ENCODE results near the gene GSTA4. TPM values are rescaled to one million over a fixed set of nuclear protein-coding genes. Genes with fewer than 3 reads are reported as not detected.

GSTA4 gene
- total RNA-seq, 1 experiment from 2014 or later = 3.9 TPM

DNA sequence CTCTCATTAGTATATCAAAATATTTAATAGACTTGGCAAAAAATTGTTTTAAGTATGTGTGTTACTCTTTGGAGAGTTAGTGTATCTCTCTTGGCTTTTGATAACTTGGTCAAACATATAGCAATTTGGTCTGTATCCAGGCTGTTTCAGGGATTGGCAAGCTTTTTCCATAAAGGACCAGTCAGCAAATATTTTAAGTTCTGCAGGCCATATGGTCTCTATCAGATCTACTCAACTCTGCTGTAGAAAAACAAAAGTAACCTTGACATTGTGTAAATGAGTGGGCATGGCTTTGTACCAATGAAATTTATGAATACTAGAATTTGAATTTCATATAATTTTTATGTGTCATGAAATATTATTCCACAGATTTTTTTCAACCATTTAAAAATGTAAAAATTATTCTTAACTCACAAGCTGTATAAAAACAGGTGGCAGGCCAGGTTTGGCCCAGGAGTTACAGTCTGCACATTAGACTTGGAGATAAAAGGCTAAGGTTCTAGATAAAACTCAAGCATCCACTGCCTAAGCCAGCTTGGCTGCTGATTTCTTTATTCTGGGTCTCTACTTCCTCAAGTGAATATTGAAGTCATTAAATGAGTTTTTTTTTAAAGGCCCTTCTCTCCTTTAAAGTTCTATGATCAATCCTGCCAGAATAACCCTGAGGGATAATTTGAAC lies 13.7 kb downstream of the GSTA4 start:
- ATAC-seq (no peak), DNase-seq (ENCODE audit: low read depth, low spot score) (no peak)
- CTCF ChIA-PET = no interaction called here
- H3K4me1 ChIP-seq (ENCODE audit: control insufficient read depth, insufficient read depth, low read length) = no peaks in the 10 kb centered on the region
- no peak overlapping the region for H3K4me3 ChIP-seq (ENCODE audit: low read depth in 2 of 2, low read length in 2 of 2)
- in situ Hi-C loops (cut with HindIII; ENCODE audit: low pct_unique_long_range_greater_than_20kb, low sequenced_read_pairs) = no loop called here
- TF ChIP-seq, protein P1, sequence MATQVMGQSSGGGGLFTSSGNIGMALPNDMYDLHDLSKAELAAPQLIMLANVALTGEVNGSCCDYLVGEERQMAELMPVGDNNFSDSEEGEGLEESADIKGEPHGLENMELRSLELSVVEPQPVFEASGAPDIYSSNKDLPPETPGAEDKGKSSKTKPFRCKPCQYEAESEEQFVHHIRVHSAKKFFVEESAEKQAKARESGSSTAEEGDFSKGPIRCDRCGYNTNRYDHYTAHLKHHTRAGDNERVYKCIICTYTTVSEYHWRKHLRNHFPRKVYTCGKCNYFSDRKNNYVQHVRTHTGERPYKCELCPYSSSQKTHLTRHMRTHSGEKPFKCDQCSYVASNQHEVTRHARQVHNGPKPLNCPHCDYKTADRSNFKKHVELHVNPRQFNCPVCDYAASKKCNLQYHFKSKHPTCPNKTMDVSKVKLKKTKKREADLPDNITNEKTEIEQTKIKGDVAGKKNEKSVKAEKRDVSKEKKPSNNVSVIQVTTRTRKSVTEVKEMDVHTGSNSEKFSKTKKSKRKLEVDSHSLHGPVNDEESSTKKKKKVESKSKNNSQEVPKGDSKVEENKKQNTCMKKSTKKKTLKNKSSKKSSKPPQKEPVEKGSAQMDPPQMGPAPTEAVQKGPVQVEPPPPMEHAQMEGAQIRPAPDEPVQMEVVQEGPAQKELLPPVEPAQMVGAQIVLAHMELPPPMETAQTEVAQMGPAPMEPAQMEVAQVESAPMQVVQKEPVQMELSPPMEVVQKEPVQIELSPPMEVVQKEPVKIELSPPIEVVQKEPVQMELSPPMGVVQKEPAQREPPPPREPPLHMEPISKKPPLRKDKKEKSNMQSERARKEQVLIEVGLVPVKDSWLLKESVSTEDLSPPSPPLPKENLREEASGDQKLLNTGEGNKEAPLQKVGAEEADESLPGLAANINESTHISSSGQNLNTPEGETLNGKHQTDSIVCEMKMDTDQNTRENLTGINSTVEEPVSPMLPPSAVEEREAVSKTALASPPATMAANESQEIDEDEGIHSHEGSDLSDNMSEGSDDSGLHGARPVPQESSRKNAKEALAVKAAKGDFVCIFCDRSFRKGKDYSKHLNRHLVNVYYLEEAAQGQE (IDR thresholded peaks at IDR 0.05; ENCODE audit: insufficient read depth in 1 of 2, low read depth in 2 of 2, low read length in 1 of 2) = no peak
- TF ChIP-seq SIN3A (IDR thresholded peaks at IDR 0.05; ENCODE audit: borderline replicate concordance, insufficient read depth, low read depth, low read length) (no peak), POLR2AphosphoS5 (IDR thresholded peaks at IDR 0.05; ENCODE audit: low read depth, low read length) (no peak), TCF7L2 (IDR thresholded peaks at IDR 0.05; ENCODE audit: low read depth, low read length) (no peak)
- TF ChIP-seq, protein P2, sequence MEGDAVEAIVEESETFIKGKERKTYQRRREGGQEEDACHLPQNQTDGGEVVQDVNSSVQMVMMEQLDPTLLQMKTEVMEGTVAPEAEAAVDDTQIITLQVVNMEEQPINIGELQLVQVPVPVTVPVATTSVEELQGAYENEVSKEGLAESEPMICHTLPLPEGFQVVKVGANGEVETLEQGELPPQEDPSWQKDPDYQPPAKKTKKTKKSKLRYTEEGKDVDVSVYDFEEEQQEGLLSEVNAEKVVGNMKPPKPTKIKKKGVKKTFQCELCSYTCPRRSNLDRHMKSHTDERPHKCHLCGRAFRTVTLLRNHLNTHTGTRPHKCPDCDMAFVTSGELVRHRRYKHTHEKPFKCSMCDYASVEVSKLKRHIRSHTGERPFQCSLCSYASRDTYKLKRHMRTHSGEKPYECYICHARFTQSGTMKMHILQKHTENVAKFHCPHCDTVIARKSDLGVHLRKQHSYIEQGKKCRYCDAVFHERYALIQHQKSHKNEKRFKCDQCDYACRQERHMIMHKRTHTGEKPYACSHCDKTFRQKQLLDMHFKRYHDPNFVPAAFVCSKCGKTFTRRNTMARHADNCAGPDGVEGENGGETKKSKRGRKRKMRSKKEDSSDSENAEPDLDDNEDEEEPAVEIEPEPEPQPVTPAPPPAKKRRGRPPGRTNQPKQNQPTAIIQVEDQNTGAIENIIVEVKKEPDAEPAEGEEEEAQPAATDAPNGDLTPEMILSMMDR (IDR thresholded peaks at IDR 0.05) = no peak
- no peak overlapping the region for H3K27ac ChIP-seq (ENCODE audit: low read length)
- no peaks in the 10 kb centered on the region for H3K36me3 ChIP-seq (ENCODE audit: control insufficient read depth, insufficient read depth, low read length)
- no peaks in the 10 kb centered on the region for H3K9me3 ChIP-seq (ENCODE audit: control insufficient read depth, insufficient read depth, low read depth, low read length)
- no TSS peak for BruUV-seq (replicated peaks)
- POLR2A ChIA-PET = no interaction called here
- no peaks in the 10 kb centered on the region for H3K27me3 ChIP-seq (ENCODE audit: control insufficient read depth, insufficient read depth, low read length)
- intact Hi-C loops (cut with micrococcal nuclease; ENCODE audit: unreplicated experiment) = no loop called here

DNA sequence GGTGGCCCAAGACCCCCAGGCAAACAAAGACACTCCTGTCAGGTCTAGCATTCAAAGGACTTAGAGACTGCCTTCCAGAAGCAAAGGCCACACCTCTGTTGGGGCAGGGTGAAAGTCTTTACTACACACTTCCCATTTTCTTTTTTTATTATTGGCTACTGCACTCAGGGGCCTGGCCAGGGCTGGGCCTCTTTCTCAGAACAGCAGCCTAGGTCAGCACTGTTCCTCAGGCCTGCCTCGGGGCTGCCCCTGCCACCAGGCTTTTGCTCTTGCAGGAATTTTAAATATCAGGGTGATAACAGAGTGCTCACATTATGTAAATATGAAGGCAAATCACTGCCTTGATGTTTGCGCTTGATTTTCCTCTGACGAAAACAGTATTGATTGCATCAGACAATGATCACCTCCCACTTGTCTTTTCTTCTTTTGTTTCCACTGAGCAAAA lies 18.5 kb downstream of the GSTA4 start:
- CTCF ChIA-PET = no interaction called here

More for the DNA sequence above, 18.5 kb downstream of the GSTA4 start:
- Histone ChIP-seq H3K4me1 (ENCODE audit: control insufficient read depth, insufficient read depth, low read length) (no peaks in the 10 kb centered on the region), H3K27me3 (ENCODE audit: control insufficient read depth, insufficient read depth, low read length) (no peaks in the 10 kb centered on the region), H3K4me3 (ENCODE audit: low read depth in 2 of 2, low read length in 2 of 2) (no peak overlapping the region), H3K27ac (ENCODE audit: low read length) (no peak overlapping the region), H3K36me3 (ENCODE audit: control insufficient read depth, insufficient read depth, low read length) (no peaks in the 10 kb centered on the region), H3K9me3 (ENCODE audit: control insufficient read depth, insufficient read depth, low read depth, low read length) (no peaks in the 10 kb centered on the region)
- DNase-seq (ENCODE audit: low read depth, low spot score) = no peak
- TF ChIP-seq, protein P1 (IDR thresholded peaks at IDR 0.05; ENCODE audit: insufficient read depth in 1 of 2, low read depth in 2 of 2, low read length in 1 of 2) = no peak
- TF ChIP-seq TCF7L2 (IDR thresholded peaks at IDR 0.05; ENCODE audit: low read depth, low read length) = no peak
- TF ChIP-seq, protein P2 (IDR thresholded peaks at IDR 0.05) = no peak
- no peak for TF ChIP-seq SIN3A (IDR thresholded peaks at IDR 0.05; ENCODE audit: borderline replicate concordance, insufficient read depth, low read depth, low read length)
- no peak for TF ChIP-seq POLR2AphosphoS5 (IDR thresholded peaks at IDR 0.05; ENCODE audit: low read depth, low read length)
- in situ Hi-C loops (cut with HindIII; ENCODE audit: low pct_unique_long_range_greater_than_20kb, low sequenced_read_pairs) (no loop called here), intact Hi-C loops (cut with micrococcal nuclease; ENCODE audit: unreplicated experiment) (no loop called here)
- ATAC-seq = no peak
- POLR2A ChIA-PET = no interaction called here
- BruUV-seq (replicated peaks) = no TSS peak

Measured in Panc1 (cell line).